GM23338 (cell line): ENCODE results near the gene GRM4. TPM values are rescaled to one million over a fixed set of nuclear protein-coding genes. Genes with fewer than 3 reads are reported as not detected.

ENCODE experiments used
- microRNA counts: library from miRNA; unstranded; fragments of <30 nt; microRNA quantifications from one replicate; lab custom pipeline; 2017
- microRNA-seq: library from miRNA; unstranded; fragments of <30 nt; microRNA quantifications from one replicate; pipeline ENCODE4, GENCODE V29; 2017
- polyA plus RNA-seq: library from polyadenylated mRNA; unstranded; fragments of >200 nt; fragmentation: Nextera tagmentation; extraction: Ambion mirVana; gene quantifications from 2 replicates; pipeline ENCODE4 v1.2.1, GENCODE V29; 2016
- small RNA-seq: library from RNA; depleted of rRNA; stranded (forward); fragments of <200 nt; gene quantifications from one replicate; pipeline ENCODE3, GENCODE V24; 2014; ENCODE audit warnings: low replicate concordance
- total RNA-seq: library from RNA; depleted of rRNA; stranded (reverse); fragments of >200 nt; shearing (Covaris generic); gene quantifications from 2 replicates; pipeline ENCODE4 v1.2.3, GENCODE V29; 2014; rRNA removed

Gene GRM4
- total and polyA plus RNA-seq, 2 experiments from 2014 or later = 7.0 to 30.6 TPM

MicroRNAs within 50 kb of the gene (microRNA counts, 767-probe panel; counts per million panel counts)
- microRNA hsa-miR-1275 (lab: Ali Mortazavi, UCI) = not detected

Small RNA genes lying within 50 kb of the gene (microRNA-seq; reads per million reads assigned to microRNA genes)
- gene MIR1275 = not detected

Small RNA genes lying within 50 kb of the gene (small RNA-seq; reads per million reads assigned to genes)
- 0.15 reads per million for gene MIR1275

Other genes with a start within 250 kb of the GRM4 start
- gene HMGA1, start 90.8 kb upstream of the GRM4 start, total RNA-seq = 1,700 and 2,052 TPM in 2 replicates
- 1,386 and 1,411 TPM in 2 replicates for gene HMGA1, start 90.8 kb upstream of the GRM4 start, polyA plus RNA-seq
- gene SMIM29, start 102.9 kb upstream of the GRM4 start, total RNA-seq = 5.0 and 9.0 TPM in 2 replicates
- gene SMIM29, start 102.9 kb upstream of the GRM4 start, polyA plus RNA-seq = 15.9 and 17.0 TPM in 2 replicates
- 31.1 and 32.5 TPM in 2 replicates for gene NUDT3, start 246.6 kb upstream of the GRM4 start, total RNA-seq
- 11.5 and 12.1 TPM in 2 replicates for gene NUDT3, start 246.6 kb upstream of the GRM4 start, polyA plus RNA-seq